GM12878 (cell line): Measurements from ENCODE around the gene TRANK1. TPM values are rescaled to one million over a fixed set of nuclear protein-coding genes. Genes with fewer than 3 reads are reported as not detected.

Experiments used
- ATAC-seq: fragments of 200-7000 bp; cut with Tn5 transposase; 3 replicates; pipeline ENCODE4 v1.9.1; 2020; ENCODE audit warnings: mild to moderate bottlenecking, moderate library complexity
- BruUV-seq: library from RNA; stranded (reverse); fragments of 400-500 nt; replicated peaks from 2 replicates; lab custom pipeline; 2021; lab: Mats Ljungman, UMichigan
- CTCF ChIA-PET: fragments of 300-600 bp; sonication (Branson Sonifier 250); formaldehyde crosslinking; extraction: SDS; loops from one replicate; lab custom pipeline; 2021; ENCODE audit warnings: inconsistent platforms; lab: Yijun Ruan, JAX
- POLR2A ChIA-PET: fragments of 350-600 bp; formaldehyde crosslinking; extraction: SDS; loops from one replicate; lab custom pipeline; 2021; ENCODE audit warnings: inconsistent platforms; lab: Charles Lee
- RAD21 ChIA-PET: fragments of 300-600 bp; sonication (Branson Sonifier 250); formaldehyde crosslinking; loops from one replicate; lab custom pipeline; 2023; ENCODE audit warnings: antibody characterized with exemption; ENCODE audit not compliant: unreplicated experiment; lab: Charles Lee
- SMC1A ChIA-PET: fragments of 300-600 bp; sonication (Branson Sonifier 250); formaldehyde crosslinking; loops from one replicate; lab custom pipeline; 2023; ENCODE audit not compliant: unreplicated experiment, uncharacterized antibody; lab: Charles Lee
- DNase-seq: peaks from one replicate; pipeline ENCODE4 v3.0.0-alpha.2; 2011; ENCODE audit warnings: low read depth, low spot score
- FAIRE-seq: peaks from 3 replicates; lab custom pipeline; 2011; peaks lifted over from hg19 to GRCh38; lab: Jason Lieb, UNC
- H2AFZ ChIP-seq: 2 replicates; pipeline ENCODE4 v1.6.0; 2011; ENCODE audit warnings: low read depth, low read length, control low read depth; ENCODE audit not compliant: control insufficient read depth
- H3K27ac ChIP-seq: 2 replicates; pipeline ENCODE4 v1.5.1; 2011; ENCODE audit warnings: control low read depth; ENCODE audit not compliant: control insufficient read depth, insufficient read depth
- H3K27me3 ChIP-seq, 2 experiments: replicated peaks in 1 of 2; 2 replicates each; pipeline versions ENCODE4 v1.6.0 to v1.6.1; 2011; ENCODE audit warnings: low read length in 1 of 2; ENCODE audit not compliant: control insufficient read depth in 2 of 2, insufficient read depth in 2 of 2
- H3K36me3 ChIP-seq, 2 experiments: 2 replicates each; pipeline ENCODE4 v1.5.1; 2011; ENCODE audit warnings: low read length in 1 of 2; ENCODE audit not compliant: control insufficient read depth in 2 of 2, insufficient read depth in 2 of 2
- H3K4me1 ChIP-seq: 2 replicates; pipeline ENCODE4 v1.6.1; 2011; ENCODE audit warnings: mild to moderate bottlenecking, low read length, moderate library complexity, mixed read lengths; ENCODE audit not compliant: control insufficient read depth, insufficient read depth
- H3K4me2 ChIP-seq: 2 replicates; pipeline ENCODE4 v1.6.0; 2011; ENCODE audit warnings: control low read depth; ENCODE audit not compliant: control insufficient read depth, insufficient read depth
- H3K4me3 ChIP-seq: fragments of 200-600 bp; sonication (generic); 2 replicates; pipeline ENCODE4 v1.5.1; 2016
- H3K79me2 ChIP-seq: 2 replicates; pipeline ENCODE4 v1.6.0; 2011; ENCODE audit warnings: low read length; ENCODE audit not compliant: control insufficient read depth, insufficient read depth
- H3K9ac ChIP-seq: 2 replicates; pipeline ENCODE4 v1.8.0; 2011; ENCODE audit warnings: low read length, control low read depth, mixed read lengths; ENCODE audit not compliant: control insufficient read depth, insufficient read depth
- H3K9me3 ChIP-seq: replicated peaks from 3 replicates; pipeline ENCODE4 v1.5.1; 2011; ENCODE audit warnings: mild to moderate bottlenecking, low read length; ENCODE audit not compliant: control insufficient read depth, insufficient read depth
- H4K20me1 ChIP-seq: 2 replicates; pipeline ENCODE4 v1.6.0; 2011; ENCODE audit not compliant: control insufficient read depth, insufficient read depth
- ATF2 ChIP-seq: IDR thresholded peaks from 2 replicates; pipeline ENCODE4 v1.6.1; 2012; ENCODE audit warnings: low read length, inconsistent platforms
- ATF3 ChIP-seq: IDR thresholded peaks from 2 replicates; pipeline ENCODE4 v1.6.1; 2011; ENCODE audit warnings: low read depth, mild to moderate bottlenecking, low read length, moderate library complexity, borderline replicate concordance; ENCODE audit errors: extremely low read depth
- BMI1 ChIP-seq: fragments of 450-650 bp; IDR thresholded peaks from 2 replicates; pipeline ENCODE4 v1.6.1; 2016; ENCODE audit warnings: mild to moderate bottlenecking, moderate library complexity, borderline replicate concordance
- E2F8 ChIP-seq: fragments of 450-650 bp; IDR thresholded peaks from 2 replicates; pipeline ENCODE4 v1.6.1; 2018; ENCODE audit warnings: mild to moderate bottlenecking, low read depth, moderate library complexity; ENCODE audit not compliant: partially characterized antibody
- EP300 ChIP-seq, 2 experiments: fragments of 150-350 bp in 1 of 2; IDR thresholded peaks; 2 replicates each; pipeline ENCODE4 v1.6.1; 2011 to 2012; ENCODE audit warnings: low read depth in 2 of 2, low read length in 2 of 2, borderline replicate concordance in 1 of 2, improper control_type of control experiment in 1 of 2, inconsistent platforms in 1 of 2; ENCODE audit not compliant: control insufficient read depth in 1 of 2
- ESRRA ChIP-seq: IDR thresholded peaks from 2 replicates; pipeline ENCODE4 v1.6.1; 2012; ENCODE audit warnings: mild to moderate bottlenecking, low read length, improper control_type of control experiment
- FOXK2 ChIP-seq: fragments of 450-650 bp; IDR thresholded peaks from 2 replicates; pipeline ENCODE4 v1.6.1; 2017; ENCODE audit warnings: mild to moderate bottlenecking, moderate library complexity
- HCFC1 ChIP-seq: fragments of 150-350 bp; IDR thresholded peaks from 2 replicates; pipeline ENCODE4 v1.6.1; 2014; ENCODE audit warnings: low read length
- HDAC2 ChIP-seq: fragments of 200-600 bp; sonication (generic); IDR thresholded peaks from 2 replicates; pipeline ENCODE4 v1.6.1; 2017
- JUND ChIP-seq: IDR thresholded peaks from 2 replicates; pipeline ENCODE4 v1.6.1; 2012; ENCODE audit warnings: low read depth, mild to moderate bottlenecking, low read length, improper control_type of control experiment, moderate library complexity
- LARP7 ChIP-seq: fragments of 450-650 bp; IDR thresholded peaks from 2 replicates; pipeline ENCODE4 v1.6.1; 2017; ENCODE audit warnings: mild to moderate bottlenecking
- NFXL1 ChIP-seq: fragments of 450-650 bp; IDR thresholded peaks from 2 replicates; pipeline ENCODE4 v1.6.1; 2017; ENCODE audit warnings: antibody characterized with exemption, mild to moderate bottlenecking, borderline replicate concordance
- NFYA ChIP-seq: IDR thresholded peaks from 2 replicates; pipeline ENCODE4 v1.6.1; 2011; ENCODE audit warnings: low read depth, mild to moderate bottlenecking, low read length, improper control_type of control experiment, borderline replicate concordance
- SMC3 ChIP-seq: IDR thresholded peaks from 2 replicates; pipeline ENCODE4 v1.6.1; 2011; ENCODE audit warnings: low read length, improper control_type of control experiment, borderline replicate concordance
- SREBF2 ChIP-seq: IDR thresholded peaks from 2 replicates; pipeline ENCODE4 v1.6.1; 2012; ENCODE audit warnings: mild to moderate bottlenecking, low read length
- STAT3 ChIP-seq: IDR thresholded peaks from 2 replicates; pipeline ENCODE4 v1.6.1; 2011; ENCODE audit warnings: low read depth, low read length, improper control_type of control experiment
- SUZ12 ChIP-seq: fragments of 200-600 bp; sonication (generic); IDR thresholded peaks from one replicate; pipeline ENCODE4 v1.6.1; 2018; ENCODE audit warnings: antibody characterized with exemption, mild to moderate bottlenecking; ENCODE audit not compliant: unreplicated experiment
- TAF1 ChIP-seq: IDR thresholded peaks from 2 replicates; pipeline ENCODE4 v1.6.1; 2011; ENCODE audit warnings: mild to moderate bottlenecking, low read depth, low read length, borderline replicate concordance
- WGBS: methylation state at CpG from one replicate; pipeline ENCODE4 v1.1.6; 2016; ENCODE audit warnings: low lambda C conversion rate; ENCODE audit not compliant: insufficient replicate concordance, insufficient coverage; ENCODE audit errors: missing lambda C conversion rate; 5-methylcytosine and 5-hydroxymethylcytosine counted together
- in situ Hi-C: fragments of 300-500 bp; cut with MboI; formaldehyde crosslinking; loops from 9 replicates; pipeline ENCODE4 v1.14.3; 2018; ENCODE audit warnings: mixed read lengths
- intact Hi-C: fragments of 100-400 bp; cut with micrococcal nuclease; formaldehyde crosslinking; loops from one replicate; pipeline ENCODE4 v1.14.2; 2022; ENCODE audit not compliant: unreplicated experiment
- polyA plus RNA-seq, 11 experiments: library from polyadenylated mRNA; depleted of rRNA in 4 of 11; unstranded in 6 of 11; stranded (reverse) in 5 of 11; fragments of >200 nt; fragmentation: Nextera tagmentation in 4 of 11; fragmentation: Illumina TruSeq in 1 of 11; extraction: Ambion mirVana in 4 of 11; extraction: Trizol in 1 of 11; gene quantifications; 1 replicate in 1 of 11; 2 replicates in 10 of 11; pipeline versions ENCODE4 v1.2.1 to v1.2.3, GENCODE V29; 2011 to 2016; ENCODE audit warnings: inconsistent platforms in 2 of 11, missing spikeins in 2 of 11, low read depth in 1 of 11
- total RNA-seq, 4 experiments: library from RNA; depleted of rRNA in 3 of 4; stranded (reverse); fragments of >200 nt in 3 of 4; fragmentation: Illumina TruSeq in 1 of 4; extraction: Trizol in 1 of 4; gene quantifications; 2 replicates each; pipeline versions ENCODE4 v1.2.1 to v1.2.3, GENCODE V29; 2013 to 2021

The TRANK1 gene
- total and polyA plus RNA-seq, 10 of the 15 experiments (the other 5 are each of a cell fraction or from before 2014, with no cell fraction given), result 0.46 to 8.8 (median 1.1) TPM

- POLR2A ChIA-PET, result interaction anchor here (0.5 to 2.3 kb wide), 9 partner anchors 11 to 116 kb away, joined by 3 to 17 read pairs (median 4); partner anchors contain the start of gene EPM2AIP1
- RAD21 ChIA-PET, result interaction anchor here (0.9 to 2.6 kb wide), 14 partner anchors 9 to 117 kb away, joined by 3 to 19 read pairs (median 4); partner anchors contain the start of genes EPM2AIP1 and MLH1
- no peaks in the 10 kb centered on the region for H3K36me3 ChIP-seq
- WGBS, result 19% methylated on average over 7 of the region's 7 CpGs
- H3K79me2 ChIP-seq, result no peaks in the 10 kb centered on the region
- ATAC-seq (peak; percentile 99), FAIRE-seq (peak; percentile 97), DNase-seq (peak; percentile 89)
- peak overlapping the region; percentile 72 for H3K4me2 ChIP-seq
- BruUV-seq, result no TSS peak
- SMC1A ChIA-PET, result interaction anchor here (0.6 to 4.1 kb wide), 21 partner anchors 9 to 142 kb away, joined by 3 to 34 read pairs (median 5); partner anchors contain the start of genes EPM2AIP1 and MLH1
- no peaks in the 10 kb centered on the region for H4K20me1 ChIP-seq
- no peaks in the 10 kb centered on the region for H3K27me3 ChIP-seq
- peak overlapping the region; percentile 35 for H2AFZ ChIP-seq
- H3K9ac ChIP-seq, result peak overlapping the region; percentile 19; the same call in 1 of the 2 replicates
- intact Hi-C loops, result loop anchor here (1.0 to 2.0 kb wide), 3 partner anchors 14 to 36 kb away; no protein-coding TSS in a partner anchor
- peak overlapping the region; percentile 12; the same call in 1 of the 2 replicates for H3K4me3 ChIP-seq
- in situ Hi-C loops, result no loop called here
- H3K4me1 ChIP-seq, result peaks cover 11% of the 10 kb centered on the region
- CTCF ChIA-PET, result interaction anchor here (0.6 to 6.6 kb wide), 16 partner anchors 8 to 1133 kb away, joined by 3 to 54 read pairs (median 4); partner anchors contain the start of genes EPM2AIP1 and MLH1
- no peaks in the 10 kb centered on the region for H3K9me3 ChIP-seq
- H3K27ac ChIP-seq, result peak overlapping the region; percentile 45; the same call in 1 of the 2 replicates
- no peak for TF ChIP-seq SUZ12
- no peak for TF ChIP-seq SMC3
- peak; percentile 64; the same call in 1 of the 2 replicates for TF ChIP-seq JUND
- no peak for TF ChIP-seq NFXL1
- TF ChIP-seq HCFC1, result no peak
- no peak for TF ChIP-seq ESRRA
- no peak for TF ChIP-seq FOXK2
- TF ChIP-seq STAT3, result no peak
- no peak for TF ChIP-seq TAF1
- no peak for TF ChIP-seq LARP7
- peak; percentile 80 for TF ChIP-seq ATF2
- no peak for TF ChIP-seq E2F8
- no peak for TF ChIP-seq HDAC2
- peak; percentile 79 to 84; a peak in 3 of 4 replicates for TF ChIP-seq EP300 (IDR thresholded peaks at IDR 0.05; ENCODE audit: borderline replicate concordance in 1 of 2, control insufficient read depth in 1 of 2, low read depth in 2 of 2, low read length in 2 of 2)
- peak; percentile 44; the same call in 1 of the 2 replicates for TF ChIP-seq ATF3
- no peak for TF ChIP-seq SREBF2
- TF ChIP-seq NFYA, result peak; percentile 18; the same call in 1 of the 2 replicates
- no peak; the same call in 1 of the 2 replicates for TF ChIP-seq BMI1
These were observed 68.5 kb downstream of the TRANK1 start for GRCh38 chr3:36876181-36876936.
